Osteocyte (in vitro differentiated cells): Measurements from ENCODE around the gene CACNA2D2. TPM values are rescaled to one million over a fixed set of nuclear protein-coding genes. Genes with fewer than 3 reads are reported as not detected.

Experiments used
- DNase-seq: peaks from one replicate; pipeline ENCODE4 v3.0.0; 2021; ENCODE audit warnings: mixed read lengths; ENCODE audit not compliant: unreplicated experiment; ENCODE audit errors: extremely low spot score
- H3K27ac Mint-ChIP-seq: one replicate; pipeline ENCODE4 v1.8.0; 2021; ENCODE audit warnings: mild to moderate bottlenecking, mixed read lengths; ENCODE audit not compliant: unreplicated experiment
- H3K27me3 Mint-ChIP-seq: one replicate; pipeline ENCODE4 v1.8.0; 2021; ENCODE audit warnings: mixed read lengths; ENCODE audit not compliant: unreplicated experiment
- H3K36me3 Mint-ChIP-seq: one replicate; pipeline ENCODE4 v1.8.0; 2021; ENCODE audit warnings: mixed read lengths; ENCODE audit not compliant: unreplicated experiment
- H3K4me1 Mint-ChIP-seq: one replicate; pipeline ENCODE4 v1.8.0; 2021; ENCODE audit warnings: mixed read lengths; ENCODE audit not compliant: unreplicated experiment
- H3K4me3 Mint-ChIP-seq: one replicate; pipeline ENCODE4 v1.8.0; 2021; ENCODE audit warnings: mild to moderate bottlenecking, moderate library complexity, mixed read lengths; ENCODE audit not compliant: unreplicated experiment
- H3K9me3 Mint-ChIP-seq: one replicate; pipeline ENCODE4 v1.8.0; 2021; ENCODE audit warnings: mixed read lengths; ENCODE audit not compliant: unreplicated experiment
- total RNA-seq: library from RNA; stranded (reverse); gene quantifications from 2 replicates; pipeline ENCODE4 v1.2.1, GENCODE V29; 2021
- TF ChIP-seq, protein P1 (sequence below): fragments of 200-600 bp; sonication (generic); IDR thresholded peaks from 2 replicates; pipeline ENCODE4 v1.5.0; 2021; ENCODE audit warnings: antibody characterized with exemption, mild to moderate bottlenecking, moderate library complexity

CACNA2D2 gene
- total RNA-seq, 1 donor from 2014 or later: 0.27 TPM

GRCh38 chr3:50444213-50444612 is 59.2 kb downstream of the CACNA2D2 start:
- no peak for DNase-seq
- Mint-ChIP-seq H3K4me3 (no peak overlapping the region), H3K36me3 (no peaks in the 10 kb centered on the region), H3K9me3 (no peaks in the 10 kb centered on the region), H3K27me3 (peaks cover 7% of the 10 kb centered on the region), H3K27ac (no peak overlapping the region), H3K4me1 (no peaks in the 10 kb centered on the region)
- TF ChIP-seq, protein P1, sequence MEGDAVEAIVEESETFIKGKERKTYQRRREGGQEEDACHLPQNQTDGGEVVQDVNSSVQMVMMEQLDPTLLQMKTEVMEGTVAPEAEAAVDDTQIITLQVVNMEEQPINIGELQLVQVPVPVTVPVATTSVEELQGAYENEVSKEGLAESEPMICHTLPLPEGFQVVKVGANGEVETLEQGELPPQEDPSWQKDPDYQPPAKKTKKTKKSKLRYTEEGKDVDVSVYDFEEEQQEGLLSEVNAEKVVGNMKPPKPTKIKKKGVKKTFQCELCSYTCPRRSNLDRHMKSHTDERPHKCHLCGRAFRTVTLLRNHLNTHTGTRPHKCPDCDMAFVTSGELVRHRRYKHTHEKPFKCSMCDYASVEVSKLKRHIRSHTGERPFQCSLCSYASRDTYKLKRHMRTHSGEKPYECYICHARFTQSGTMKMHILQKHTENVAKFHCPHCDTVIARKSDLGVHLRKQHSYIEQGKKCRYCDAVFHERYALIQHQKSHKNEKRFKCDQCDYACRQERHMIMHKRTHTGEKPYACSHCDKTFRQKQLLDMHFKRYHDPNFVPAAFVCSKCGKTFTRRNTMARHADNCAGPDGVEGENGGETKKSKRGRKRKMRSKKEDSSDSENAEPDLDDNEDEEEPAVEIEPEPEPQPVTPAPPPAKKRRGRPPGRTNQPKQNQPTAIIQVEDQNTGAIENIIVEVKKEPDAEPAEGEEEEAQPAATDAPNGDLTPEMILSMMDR: no peak

GRCh38 chr3:50442945-50443579 is 60.4 kb downstream of the CACNA2D2 start:
- TF ChIP-seq, protein P1: no peak
- no peak overlapping the region for H3K27ac Mint-ChIP-seq
- DNase-seq: no peak
- no peaks in the 10 kb centered on the region for H3K4me1 Mint-ChIP-seq
- peaks cover 12% of the 10 kb centered on the region for H3K27me3 Mint-ChIP-seq
- no peak overlapping the region for H3K4me3 Mint-ChIP-seq
- no peaks in the 10 kb centered on the region for H3K9me3 Mint-ChIP-seq
- H3K36me3 Mint-ChIP-seq: no peaks in the 10 kb centered on the region

DNA sequence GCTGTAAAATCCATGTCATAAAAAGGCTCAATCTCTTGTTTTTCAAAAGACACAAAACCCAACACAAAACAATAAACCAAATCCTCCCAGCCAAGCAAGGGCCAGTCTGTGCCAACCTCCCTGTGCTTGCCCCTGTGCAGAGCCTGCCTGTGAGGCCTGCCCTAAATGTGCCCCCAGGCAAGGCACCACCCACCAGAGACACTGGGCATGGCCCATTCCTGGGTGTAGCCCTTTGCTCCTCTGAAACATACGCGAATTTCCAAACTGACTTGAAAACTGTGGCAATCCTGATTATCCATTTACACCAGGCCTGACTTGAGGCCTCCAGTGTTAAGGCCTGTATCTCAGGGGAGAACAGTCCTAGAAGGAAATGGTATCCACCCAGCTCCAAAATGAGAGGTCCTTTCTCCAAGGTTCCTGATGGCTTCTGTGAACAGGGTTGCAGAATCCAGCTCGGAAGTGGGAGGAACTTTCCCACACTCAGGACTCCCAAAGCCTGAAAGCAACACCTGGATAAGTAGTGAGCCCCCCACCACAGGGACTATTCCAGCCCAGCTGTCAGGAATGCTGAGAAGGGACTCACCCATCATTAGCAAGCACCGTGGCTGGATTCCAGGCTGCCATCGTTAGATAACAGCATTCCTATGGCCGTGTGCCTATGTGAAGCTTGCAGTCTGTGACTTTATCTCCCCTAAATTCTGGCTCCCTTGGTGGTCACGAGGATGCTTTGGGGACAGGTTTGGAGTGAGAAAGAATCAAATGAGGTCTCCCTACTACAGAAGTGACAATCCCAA is 61.8 kb downstream of the CACNA2D2 start:
- no peak overlapping the region for H3K4me3 Mint-ChIP-seq
- no peak for DNase-seq
- peaks cover 20% of the 10 kb centered on the region for H3K27me3 Mint-ChIP-seq
- no peaks in the 10 kb centered on the region for H3K4me1 Mint-ChIP-seq
- H3K27ac Mint-ChIP-seq: no peak overlapping the region
- no peaks in the 10 kb centered on the region for H3K9me3 Mint-ChIP-seq
- TF ChIP-seq, protein P1: no peak
- H3K36me3 Mint-ChIP-seq: no peaks in the 10 kb centered on the region

DNA sequence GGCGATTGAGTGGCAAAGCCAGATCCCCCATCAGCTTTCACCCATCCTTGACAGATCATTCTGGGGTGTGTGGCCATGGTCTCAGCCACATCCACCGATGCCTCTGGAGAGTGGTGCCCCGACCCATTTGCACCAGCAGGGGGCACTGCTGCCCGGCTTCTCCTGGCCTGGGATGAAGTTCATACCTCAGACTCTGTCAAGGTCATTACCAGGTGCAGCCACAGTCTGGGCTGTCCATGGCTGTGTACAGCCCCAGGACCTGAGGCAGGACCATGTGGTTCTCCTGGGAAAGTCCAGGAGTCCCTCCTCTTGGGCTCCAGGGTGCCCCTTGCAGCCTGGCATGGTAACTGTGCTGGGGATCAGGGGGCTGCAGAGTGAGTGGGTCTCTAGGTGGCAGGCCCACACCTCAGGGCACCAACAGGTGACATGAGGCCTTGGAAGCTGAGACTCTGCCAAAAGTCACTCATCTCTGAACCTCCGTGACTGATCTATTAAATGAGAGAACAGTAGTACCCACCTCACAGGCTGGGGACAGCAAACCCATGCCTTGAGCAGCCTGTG is 67.2 kb downstream of the CACNA2D2 start:
- peaks cover 24% of the 10 kb centered on the region for H3K27me3 Mint-ChIP-seq
- TF ChIP-seq, protein P1: peak; percentile 78
- H3K4me1 Mint-ChIP-seq: no peaks in the 10 kb centered on the region

More for the DNA sequence above, 67.2 kb downstream of the CACNA2D2 start:
- Mint-ChIP-seq H3K4me3 (no peak overlapping the region), H3K36me3 (no peaks in the 10 kb centered on the region), H3K9me3 (no peaks in the 10 kb centered on the region), H3K27ac (no peak overlapping the region)
- no peak for DNase-seq
